ENCODE data around the gene C5AR2.

C5AR2 gene

GRCh38 chr19:47319923-47320871 is 11.8 kb upstream of the C5AR2 start:
- no peak overlapping the region for H3K4me3 Mint-ChIP-seq
- H3K27me3 Mint-ChIP-seq (ENCODE audit: low read depth, poor library complexity), result peaks cover 55% of the 10 kb centered on the region
- no peak for DNase-seq
- H3K27ac Mint-ChIP-seq, result no peak overlapping the region
- H3K4me1 Mint-ChIP-seq, result no peaks in the 10 kb centered on the region
- H3K36me3 Mint-ChIP-seq (ENCODE audit: low read depth), result no peaks in the 10 kb centered on the region
- TF ChIP-seq, protein P1, sequence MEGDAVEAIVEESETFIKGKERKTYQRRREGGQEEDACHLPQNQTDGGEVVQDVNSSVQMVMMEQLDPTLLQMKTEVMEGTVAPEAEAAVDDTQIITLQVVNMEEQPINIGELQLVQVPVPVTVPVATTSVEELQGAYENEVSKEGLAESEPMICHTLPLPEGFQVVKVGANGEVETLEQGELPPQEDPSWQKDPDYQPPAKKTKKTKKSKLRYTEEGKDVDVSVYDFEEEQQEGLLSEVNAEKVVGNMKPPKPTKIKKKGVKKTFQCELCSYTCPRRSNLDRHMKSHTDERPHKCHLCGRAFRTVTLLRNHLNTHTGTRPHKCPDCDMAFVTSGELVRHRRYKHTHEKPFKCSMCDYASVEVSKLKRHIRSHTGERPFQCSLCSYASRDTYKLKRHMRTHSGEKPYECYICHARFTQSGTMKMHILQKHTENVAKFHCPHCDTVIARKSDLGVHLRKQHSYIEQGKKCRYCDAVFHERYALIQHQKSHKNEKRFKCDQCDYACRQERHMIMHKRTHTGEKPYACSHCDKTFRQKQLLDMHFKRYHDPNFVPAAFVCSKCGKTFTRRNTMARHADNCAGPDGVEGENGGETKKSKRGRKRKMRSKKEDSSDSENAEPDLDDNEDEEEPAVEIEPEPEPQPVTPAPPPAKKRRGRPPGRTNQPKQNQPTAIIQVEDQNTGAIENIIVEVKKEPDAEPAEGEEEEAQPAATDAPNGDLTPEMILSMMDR (IDR thresholded peaks at IDR 0.05), result no peak
- H3K9me3 Mint-ChIP-seq, result peaks cover 6% of the 10 kb centered on the region

DNA sequence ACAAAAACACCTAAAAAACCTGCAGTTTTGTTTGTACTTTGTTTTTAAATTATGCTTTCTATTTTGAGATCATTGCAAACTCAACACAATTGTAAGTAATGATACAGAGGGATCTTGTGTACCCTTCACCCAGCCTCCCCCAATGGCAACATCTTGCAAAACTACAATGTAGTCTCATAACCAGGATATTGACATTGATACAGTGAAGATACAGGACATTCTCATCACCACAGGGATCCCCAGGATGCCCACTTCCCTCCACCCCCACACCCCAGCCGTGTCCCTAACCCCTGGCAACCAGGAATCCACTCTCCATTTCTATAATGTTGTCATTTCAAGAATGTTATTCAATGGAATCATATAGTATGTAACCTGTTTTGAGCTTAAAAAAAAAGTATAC is 10.3 kb upstream of the C5AR2 start:
- Mint-ChIP-seq H3K4me1 (no peaks in the 10 kb centered on the region), H3K27me3 (ENCODE audit: low read depth, poor library complexity) (peaks cover 54% of the 10 kb centered on the region), H3K27ac (no peak overlapping the region), H3K4me3 (no peak overlapping the region), H3K9me3 (peaks cover 6% of the 10 kb centered on the region), H3K36me3 (ENCODE audit: low read depth) (no peaks in the 10 kb centered on the region)
- TF ChIP-seq, protein P1 (IDR thresholded peaks at IDR 0.05), result no peak
- no peak for DNase-seq

DNA sequence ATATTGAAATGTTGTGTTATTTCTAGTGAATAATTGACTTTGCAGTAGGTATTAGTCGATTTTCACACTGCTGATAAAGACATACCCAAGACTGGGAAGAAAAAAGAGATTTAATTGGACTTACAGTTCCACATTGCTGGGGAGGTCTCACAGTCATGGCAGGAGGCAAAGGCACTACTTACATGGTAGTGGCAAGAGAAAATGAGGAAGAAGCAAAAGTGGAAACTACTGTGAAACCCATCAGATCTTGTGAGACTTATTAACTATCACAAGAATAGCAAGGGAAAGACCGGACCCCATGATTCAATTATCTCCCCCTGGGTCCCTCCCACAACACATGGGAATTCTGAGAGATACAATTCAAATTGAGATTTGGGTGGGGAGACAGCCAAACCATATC is 9.9 kb upstream of the C5AR2 start:
- peaks cover 51% of the 10 kb centered on the region for H3K27me3 Mint-ChIP-seq (ENCODE audit: low read depth, poor library complexity)
- DNase-seq, result no peak
- H3K36me3 Mint-ChIP-seq (ENCODE audit: low read depth), result no peaks in the 10 kb centered on the region
- TF ChIP-seq, protein P1 (IDR thresholded peaks at IDR 0.05), result no peak
- peaks cover 6% of the 10 kb centered on the region for H3K9me3 Mint-ChIP-seq
- peak overlapping the region; percentile 4 for H3K27ac Mint-ChIP-seq
- H3K4me3 Mint-ChIP-seq, result no peak overlapping the region
- no peaks in the 10 kb centered on the region for H3K4me1 Mint-ChIP-seq

DNA sequence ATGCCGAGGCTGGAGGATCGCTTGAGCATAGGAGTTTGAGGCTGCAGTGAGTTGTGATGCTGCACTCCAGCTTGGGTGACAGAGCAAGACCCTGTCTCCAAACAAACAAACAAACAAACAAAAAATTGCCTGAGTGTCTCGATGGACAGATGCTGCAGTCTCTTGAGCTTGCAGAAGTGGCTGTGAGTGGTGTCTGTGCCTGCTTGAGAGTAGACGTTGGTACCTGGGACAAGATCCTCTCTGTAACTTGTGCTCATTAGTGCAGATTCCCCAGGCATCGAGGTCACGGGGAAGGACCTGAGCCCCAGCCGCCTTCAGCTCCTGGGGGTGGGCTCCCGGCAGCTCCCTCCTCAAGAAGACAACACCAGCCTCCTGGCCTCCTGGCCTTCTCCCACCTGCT is 8.6 kb upstream of the C5AR2 start:
- Mint-ChIP-seq H3K27me3 (ENCODE audit: low read depth, poor library complexity) (peaks cover 47% of the 10 kb centered on the region), H3K9me3 (peaks cover 6% of the 10 kb centered on the region), H3K27ac (no peak overlapping the region), H3K36me3 (ENCODE audit: low read depth) (no peaks in the 10 kb centered on the region), H3K4me3 (no peak overlapping the region), H3K4me1 (no peaks in the 10 kb centered on the region)
- TF ChIP-seq, protein P1 (IDR thresholded peaks at IDR 0.05), result no peak
- no peak for DNase-seq

GRCh38 chr19:47323872-47324271 is 8.1 kb upstream of the C5AR2 start:
- no peaks in the 10 kb centered on the region for H3K4me1 Mint-ChIP-seq
- H3K27ac Mint-ChIP-seq, result no peak overlapping the region
- H3K36me3 Mint-ChIP-seq (ENCODE audit: low read depth), result no peaks in the 10 kb centered on the region
- DNase-seq, result no peak
- H3K9me3 Mint-ChIP-seq, result peaks cover 6% of the 10 kb centered on the region
- H3K4me3 Mint-ChIP-seq, result no peak overlapping the region
- TF ChIP-seq, protein P1 (IDR thresholded peaks at IDR 0.05), result no peak
- peaks cover 46% of the 10 kb centered on the region for H3K27me3 Mint-ChIP-seq (ENCODE audit: low read depth, poor library complexity)

- H3K9me3 Mint-ChIP-seq, result peaks cover 6% of the 10 kb centered on the region
Observed at GRCh38 chr19:47324502-47324901, 7.5 kb upstream of the C5AR2 start.

More at GRCh38 chr19:47324502-47324901, 7.5 kb upstream of the C5AR2 start:
- H3K36me3 Mint-ChIP-seq (ENCODE audit: low read depth), result no peaks in the 10 kb centered on the region
- no peak overlapping the region for H3K27ac Mint-ChIP-seq
- H3K4me3 Mint-ChIP-seq, result no peak overlapping the region
- TF ChIP-seq, protein P1 (IDR thresholded peaks at IDR 0.05), result no peak
- no peaks in the 10 kb centered on the region for H3K4me1 Mint-ChIP-seq
- peaks cover 45% of the 10 kb centered on the region for H3K27me3 Mint-ChIP-seq (ENCODE audit: low read depth, poor library complexity)
- DNase-seq, result no peak

Measured in nephron progenitor cell (in vitro differentiated cells).